T-helper 2 cell treated with Interferon-gamma antibody and Interleukin-4, amounts not matched to agents 5 μg/mL and 100 μg/mL, for 36 hours (primary cell): ENCODE data around the gene MAP3K5.
A peak's percentile ranks its signal among the peaks of the same experiment; 100 is the strongest.

Source experiments
- DNase-seq: peaks from one replicate; pipeline ENCODE4 v3.0.0; 2021; ENCODE audit warnings: low spot score
- H3K27ac Mint-ChIP-seq: one replicate; pipeline ENCODE4 v1.8.0; 2021; ENCODE audit warnings: mild to moderate bottlenecking, mixed read lengths
- H3K27me3 Mint-ChIP-seq: one replicate; pipeline ENCODE4 v1.8.0; 2021; ENCODE audit warnings: low read depth, mixed read lengths
- H3K36me3 Mint-ChIP-seq: one replicate; pipeline ENCODE4 v1.8.0; 2021; ENCODE audit warnings: low read depth, mixed read lengths
- H3K4me1 Mint-ChIP-seq: one replicate; pipeline ENCODE4 v1.8.0; 2021; ENCODE audit warnings: low read depth, mixed read lengths
- H3K4me3 Mint-ChIP-seq: one replicate; pipeline ENCODE4 v1.8.0; 2022; ENCODE audit warnings: mild to moderate bottlenecking, moderate library complexity, mixed read lengths
- H3K9me3 Mint-ChIP-seq: one replicate; pipeline ENCODE4 v1.8.0; 2021; ENCODE audit warnings: mixed read lengths

Gene MAP3K5

DNA sequence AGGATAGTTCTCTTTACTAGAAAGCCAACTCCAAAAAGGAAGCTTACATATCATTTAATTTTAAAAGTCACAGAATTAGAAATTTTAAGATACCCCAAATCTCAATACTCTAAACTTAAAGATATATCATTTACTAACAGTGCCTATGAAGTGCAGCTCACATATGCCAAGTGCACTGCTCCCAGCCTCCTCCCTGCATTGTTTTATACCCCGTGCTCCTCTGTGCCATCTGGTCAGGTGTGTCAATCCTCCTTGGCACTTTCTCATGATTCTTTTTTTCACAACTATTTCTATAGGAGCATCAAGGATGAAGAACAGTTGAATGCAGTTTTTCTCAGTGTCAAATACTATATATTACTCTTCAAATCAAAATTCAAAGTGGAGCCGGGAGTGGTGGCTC lies 250.9 kb downstream of the MAP3K5 start:
- Mint-ChIP-seq H3K4me3 (no peak overlapping the region), H3K27me3 (peaks cover 35% of the 10 kb centered on the region), H3K27ac (no peak overlapping the region), H3K4me1 (no peaks in the 10 kb centered on the region), H3K9me3 (no peaks in the 10 kb centered on the region), H3K36me3 (no peaks in the 10 kb centered on the region)
- DNase-seq, result no peak

DNA sequence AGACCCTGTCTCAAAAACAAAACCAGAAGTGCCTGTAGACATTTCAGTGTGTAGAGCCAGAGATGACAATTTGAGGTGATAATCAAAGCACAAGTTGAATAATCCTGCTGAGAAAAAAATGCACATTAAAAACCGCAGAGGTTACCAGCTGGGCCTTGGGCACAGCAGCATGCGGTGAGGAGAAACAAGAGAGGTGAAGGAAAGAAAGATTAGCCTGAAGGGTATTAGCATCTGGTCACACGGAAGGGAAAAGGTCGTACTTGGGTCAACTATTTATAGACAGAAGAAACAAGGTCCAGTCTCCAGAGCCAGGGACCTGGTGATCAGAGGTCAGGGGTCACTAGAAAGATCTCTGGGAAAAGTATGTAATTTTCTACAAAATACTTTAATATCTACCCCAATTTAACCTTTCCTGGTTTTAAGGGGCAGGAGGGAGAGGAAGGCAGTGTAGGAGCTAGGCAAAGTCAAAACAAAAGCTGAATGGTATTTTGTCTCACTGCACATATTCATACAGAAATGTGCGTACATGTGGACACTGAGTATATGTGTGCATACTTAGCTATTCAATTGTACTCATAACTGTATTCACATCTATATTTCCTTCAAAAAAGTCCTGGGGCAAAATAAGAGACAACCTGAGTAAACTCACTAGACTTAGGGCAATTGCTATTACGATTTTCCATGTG lies 252.2 kb downstream of the MAP3K5 start:
- H3K36me3 Mint-ChIP-seq, result no peaks in the 10 kb centered on the region
- peaks cover 3% of the 10 kb centered on the region for H3K9me3 Mint-ChIP-seq
- peaks cover 31% of the 10 kb centered on the region for H3K27me3 Mint-ChIP-seq
- no peak for DNase-seq
- no peak overlapping the region for H3K27ac Mint-ChIP-seq
- peaks cover under 1% of the 10 kb centered on the region for H3K4me1 Mint-ChIP-seq
- H3K4me3 Mint-ChIP-seq, result no peak overlapping the region

DNA sequence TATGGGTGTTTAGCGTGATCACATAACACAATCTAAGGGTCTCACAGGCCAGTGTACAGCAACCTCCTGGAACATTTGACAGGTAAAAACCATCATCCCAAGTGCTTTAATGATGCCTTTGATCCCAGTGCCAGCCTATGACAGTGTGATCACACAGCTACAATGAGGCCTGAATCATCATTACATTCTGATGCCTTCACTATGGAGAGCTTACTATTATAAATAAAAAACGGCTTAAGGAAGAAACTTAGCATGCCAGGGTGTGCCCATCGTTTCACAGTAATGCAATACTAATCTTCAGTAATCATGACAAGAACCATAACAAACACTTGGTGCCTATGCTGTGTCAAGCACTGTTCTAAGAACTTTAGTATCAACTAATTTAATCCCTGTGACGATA lies 253.4 kb downstream of the MAP3K5 start:
- H3K36me3 Mint-ChIP-seq, result no peaks in the 10 kb centered on the region
- peaks cover 30% of the 10 kb centered on the region for H3K27me3 Mint-ChIP-seq
- DNase-seq, result no peak
- peaks cover 2% of the 10 kb centered on the region for H3K4me1 Mint-ChIP-seq
- H3K27ac Mint-ChIP-seq, result no peak overlapping the region
- H3K9me3 Mint-ChIP-seq, result peaks cover 3% of the 10 kb centered on the region
- H3K4me3 Mint-ChIP-seq, result no peak overlapping the region

- DNase-seq, result no peak
- H3K4me3 Mint-ChIP-seq, result no peak overlapping the region
- no peaks in the 10 kb centered on the region for H3K36me3 Mint-ChIP-seq
- H3K4me1 Mint-ChIP-seq, result peaks cover 2% of the 10 kb centered on the region
- H3K27ac Mint-ChIP-seq, result no peak overlapping the region
- H3K9me3 Mint-ChIP-seq, result peaks cover 3% of the 10 kb centered on the region
- peaks cover 38% of the 10 kb centered on the region for H3K27me3 Mint-ChIP-seq
These were observed 256.2 kb downstream of the MAP3K5 start for GRCh38 chr6:136535880-136536650.

- Mint-ChIP-seq H3K4me3 (no peak overlapping the region), H3K4me1 (peaks cover 2% of the 10 kb centered on the region), H3K27ac (no peak overlapping the region), H3K9me3 (peaks cover 3% of the 10 kb centered on the region), H3K27me3 (peaks cover 35% of the 10 kb centered on the region), H3K36me3 (no peaks in the 10 kb centered on the region)
- no peak for DNase-seq
These were observed 257.1 kb downstream of the MAP3K5 start for GRCh38 chr6:136535017-136535765.

DNA sequence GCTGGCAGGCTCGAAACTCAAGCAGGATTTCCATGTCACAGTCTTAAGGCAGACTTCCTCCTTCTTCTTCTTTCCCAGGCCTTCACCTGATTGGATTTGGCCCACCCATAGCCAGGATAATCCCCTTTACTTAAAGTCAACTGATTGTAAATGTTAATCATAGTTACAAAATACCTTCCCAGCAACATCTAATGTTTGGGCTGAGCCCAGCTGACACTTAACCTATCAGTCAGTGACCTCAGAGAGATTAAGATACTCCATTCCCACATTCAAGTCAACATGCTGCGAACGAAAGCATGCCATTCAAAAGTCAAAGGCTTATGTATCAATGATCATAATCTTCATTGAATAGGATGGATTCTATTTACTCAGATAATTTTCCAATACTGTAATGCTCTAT lies 258.0 kb downstream of the MAP3K5 start:
- no peaks in the 10 kb centered on the region for H3K36me3 Mint-ChIP-seq
- no peak for DNase-seq
- H3K4me1 Mint-ChIP-seq, result peaks cover 2% of the 10 kb centered on the region
- H3K4me3 Mint-ChIP-seq, result no peak overlapping the region
- H3K27me3 Mint-ChIP-seq, result peaks cover 33% of the 10 kb centered on the region
- H3K27ac Mint-ChIP-seq, result no peak overlapping the region
- peaks cover 3% of the 10 kb centered on the region for H3K9me3 Mint-ChIP-seq

DNA sequence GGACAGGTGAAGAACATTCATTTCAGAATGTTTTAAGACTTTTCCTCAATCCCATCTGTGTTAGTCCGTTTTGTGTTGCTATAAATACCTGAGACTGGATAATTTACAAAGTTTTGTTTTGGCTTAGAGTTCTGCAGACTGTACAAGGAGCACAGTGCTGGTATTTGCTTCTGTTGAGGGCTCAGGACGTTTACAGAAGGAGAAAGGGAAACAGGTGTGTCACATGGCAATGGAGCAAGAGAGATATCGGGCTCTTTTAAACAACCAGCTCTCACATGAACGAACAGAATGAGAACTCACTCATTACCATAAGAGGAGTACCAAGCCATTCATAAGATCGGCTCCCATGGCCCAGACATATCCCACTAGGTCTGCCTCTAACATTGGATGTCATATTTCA lies 258.8 kb downstream of the MAP3K5 start:
- Mint-ChIP-seq H3K27me3 (peaks cover 34% of the 10 kb centered on the region), H3K4me3 (no peak overlapping the region), H3K36me3 (no peaks in the 10 kb centered on the region), H3K4me1 (peaks cover 2% of the 10 kb centered on the region), H3K27ac (no peak overlapping the region), H3K9me3 (peaks cover 3% of the 10 kb centered on the region)
- no peak for DNase-seq

DNA sequence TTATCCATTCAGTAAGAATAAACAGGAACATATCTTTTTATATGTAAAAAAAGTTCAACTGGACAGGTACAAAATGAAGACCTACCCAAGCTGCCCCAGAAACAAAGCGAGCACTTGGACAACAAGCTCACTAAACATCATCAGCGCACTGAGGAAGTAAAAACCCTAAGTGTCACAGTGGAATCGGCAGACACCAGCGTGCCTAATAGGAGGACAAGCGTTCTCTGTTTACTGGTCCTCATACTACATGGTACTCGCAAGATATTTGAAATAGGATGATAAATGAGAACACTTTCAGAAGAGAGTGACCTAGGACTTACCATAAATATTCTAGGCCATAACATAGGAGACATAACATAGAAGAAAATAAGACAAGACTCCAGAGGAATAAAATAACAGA lies 260.2 kb downstream of the MAP3K5 start:
- H3K27me3 Mint-ChIP-seq, result peaks cover 34% of the 10 kb centered on the region
- no peaks in the 10 kb centered on the region for H3K36me3 Mint-ChIP-seq

GRCh38 chr6:136529710-136530109 lies 262.6 kb downstream of the MAP3K5 start:
- no peaks in the 10 kb centered on the region for H3K9me3 Mint-ChIP-seq
- no peak for DNase-seq
- H3K4me3 Mint-ChIP-seq, result no peak overlapping the region
- H3K27ac Mint-ChIP-seq, result no peak overlapping the region
- H3K4me1 Mint-ChIP-seq, result peaks cover 14% of the 10 kb centered on the region
- H3K27me3 Mint-ChIP-seq, result peaks cover 31% of the 10 kb centered on the region
- no peaks in the 10 kb centered on the region for H3K36me3 Mint-ChIP-seq

More for the DNA sequence above, 260.2 kb downstream of the MAP3K5 start:
- peaks cover 3% of the 10 kb centered on the region for H3K9me3 Mint-ChIP-seq
- DNase-seq, result no peak
- H3K4me1 Mint-ChIP-seq, result peaks cover 2% of the 10 kb centered on the region
- H3K4me3 Mint-ChIP-seq, result no peak overlapping the region
- H3K27ac Mint-ChIP-seq, result no peak overlapping the region

- Mint-ChIP-seq H3K4me1 (peaks cover 14% of the 10 kb centered on the region), H3K9me3 (no peaks in the 10 kb centered on the region), H3K4me3 (no peak overlapping the region), H3K36me3 (no peaks in the 10 kb centered on the region), H3K27ac (no peak overlapping the region), H3K27me3 (peaks cover 27% of the 10 kb centered on the region)
- DNase-seq, result no peak
These were observed 263.8 kb downstream of the MAP3K5 start for GRCh38 chr6:136528477-136528876.

GRCh38 chr6:136527831-136528230 lies 264.4 kb downstream of the MAP3K5 start:
- Mint-ChIP-seq H3K36me3 (no peaks in the 10 kb centered on the region), H3K27ac (no peak overlapping the region), H3K27me3 (peaks cover 21% of the 10 kb centered on the region), H3K4me3 (no peak overlapping the region), H3K4me1 (peaks cover 14% of the 10 kb centered on the region), H3K9me3 (no peaks in the 10 kb centered on the region)
- DNase-seq, result no peak

GRCh38 chr6:136526937-136527336 lies 265.3 kb downstream of the MAP3K5 start:
- peaks cover 17% of the 10 kb centered on the region for H3K27me3 Mint-ChIP-seq
- H3K36me3 Mint-ChIP-seq, result no peaks in the 10 kb centered on the region
- no peak for DNase-seq
- H3K9me3 Mint-ChIP-seq, result no peaks in the 10 kb centered on the region
- H3K4me3 Mint-ChIP-seq, result no peak overlapping the region
- no peak overlapping the region for H3K27ac Mint-ChIP-seq
- peaks cover 14% of the 10 kb centered on the region for H3K4me1 Mint-ChIP-seq

DNA sequence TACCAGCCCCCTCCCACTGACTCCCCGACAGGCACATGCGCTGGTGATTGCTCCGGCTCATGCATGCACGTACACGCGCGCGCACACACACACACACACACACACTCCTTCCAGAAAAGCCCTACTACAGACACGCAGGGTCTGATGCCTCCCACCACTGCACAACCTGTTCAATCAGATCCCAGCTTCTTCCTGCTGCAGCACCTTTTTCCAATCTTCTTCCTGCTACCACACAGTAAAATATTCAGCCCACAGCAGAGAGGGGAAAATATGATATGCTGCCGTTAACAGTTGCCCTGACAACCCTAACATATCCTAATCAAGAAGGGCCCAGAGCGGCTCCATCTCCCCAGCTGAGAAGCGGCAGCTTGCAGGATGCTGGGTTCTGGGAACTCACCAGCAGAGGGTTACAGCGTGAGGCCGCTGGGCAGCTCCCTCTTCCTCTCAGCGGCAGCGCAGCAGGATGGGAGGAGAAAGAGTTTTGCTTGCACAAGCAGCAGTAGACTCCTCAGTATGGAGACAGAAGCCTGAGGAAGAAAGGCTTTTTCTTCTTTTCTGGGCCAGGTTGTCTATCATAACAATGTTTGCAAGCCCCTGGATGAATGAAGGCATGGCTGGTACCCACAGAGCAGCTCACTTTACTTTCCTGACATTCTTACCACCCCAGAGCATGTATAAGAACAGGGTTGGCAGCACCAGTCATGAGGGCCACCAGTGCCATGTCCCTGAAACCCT lies 265.9 kb downstream of the MAP3K5 start:
- Mint-ChIP-seq H3K27me3 (peaks cover 18% of the 10 kb centered on the region), H3K27ac (peak overlapping the region; percentile 54), H3K4me3 (peak overlapping the region; percentile 55), H3K9me3 (no peaks in the 10 kb centered on the region), H3K36me3 (no peaks in the 10 kb centered on the region), H3K4me1 (peaks cover 14% of the 10 kb centered on the region)
- DNase-seq, result peak; percentile 26
